Tibial nerve (tissue), 4 donors: ENCODE data around the gene UBE2U. TPM values are rescaled to one million over a fixed set of nuclear protein-coding genes. Genes with fewer than 3 reads are reported as not detected.

ENCODE experiments used
- DNase-seq, 2 donors: peaks; one replicate each; pipeline ENCODE4 v3.0.0-alpha.2; 2019; ENCODE audit warnings: low spot score in 2 of 2
- H3K27ac ChIP-seq, 4 donors: fragments of 200-600 bp; sonication (generic) in 3 of 4; one replicate each; pipeline ENCODE4 v1.5.1; 2017 to 2019; ENCODE audit warnings: mild to moderate bottlenecking in 1 of 4
- H3K27me3 ChIP-seq, 2 donors: fragments of 200-600 bp; sonication (generic) in 1 of 2; one replicate each; pipeline versions ENCODE4 v1.5.1 to v1.6.0; 2017 to 2019
- H3K36me3 ChIP-seq, 3 donors: fragments of 200-600 bp; sonication (generic); one replicate each; pipeline ENCODE4 v1.5.1; 2018 to 2019
- H3K4me1 ChIP-seq, 4 donors: fragments of 200-600 bp; sonication (generic) in 3 of 4; one replicate each; pipeline ENCODE4 v1.5.1; 2017 to 2019
- H3K4me3 ChIP-seq, 4 donors: fragments of 200-600 bp; sonication (generic) in 3 of 4; one replicate each; pipeline ENCODE4 v1.5.1; 2017 to 2019; ENCODE audit warnings: mild to moderate bottlenecking in 1 of 4, moderate library complexity in 1 of 4
- H3K9me3 ChIP-seq, 4 donors: fragments of 200-600 bp; sonication (generic) in 3 of 4; one replicate each; pipeline ENCODE4 v1.5.1; 2017 to 2019
- CTCF ChIP-seq, 5 experiments: fragments of 200-600 bp in 3 of 5; fragments of 450-650 bp in 2 of 5; sonication (generic) in 3 of 5; IDR thresholded peaks; one replicate each; pipeline ENCODE4 v1.5.1; 2016 to 2019; ENCODE audit warnings: antibody characterized with exemption in 5 of 5, mild to moderate bottlenecking in 3 of 5, moderate library complexity in 2 of 5
- EP300 ChIP-seq, 2 donors: sonication (generic); formaldehyde crosslinking; IDR thresholded peaks; one replicate each; pipeline ENCODE4 v1.6.1; 2017; ENCODE audit warnings: antibody characterized with exemption in 2 of 2, mild to moderate bottlenecking in 1 of 2
- POLR2A ChIP-seq, 2 donors: fragments of 450-650 bp; IDR thresholded peaks; one replicate each; pipeline ENCODE4 v1.6.1; 2017; ENCODE audit warnings: antibody characterized with exemption in 2 of 2, mild to moderate bottlenecking in 2 of 2, moderate library complexity in 2 of 2
- WGBS, 2 donors: methylation state at CpG; one replicate each; pipeline ENCODE4 v1.1.5; 2018; 5-methylcytosine and 5-hydroxymethylcytosine counted together
- total RNA-seq, 4 donors: library from RNA; depleted of rRNA; stranded (reverse); fragments of >200 nt; gene quantifications; one replicate each; pipeline ENCODE4 v1.1.0, GENCODE V29; 2016

The UBE2U gene
- total RNA-seq, 4 donors from 2014 or later = not detected

GRCh38 chr1:64163431-64163830 lies 40.0 kb upstream of the UBE2U start:
- Histone ChIP-seq H3K4me3 (no peak overlapping the region), H3K4me1 (peaks cover 0 to 30% (median 5%) of the 10 kb centered on the region in 4 donors), H3K36me3 (peaks cover 0 to 10% (median 0%) of the 10 kb centered on the region in 3 donors), H3K9me3 (no peaks in the 10 kb centered on the region), H3K27me3 (no peaks in the 10 kb centered on the region), H3K27ac (peak overlapping the region in 2 of 4 donors; percentile 76 to 78)
- TF ChIP-seq CTCF (IDR thresholded peaks at IDR 0.05) = no peak
- TF ChIP-seq EP300 (IDR thresholded peaks at IDR 0.05) = no peak
- no peak for TF ChIP-seq POLR2A (IDR thresholded peaks at IDR 0.05)
- 73 to 82% methylated on average over 4 of the region's 4 CpGs for WGBS, 2 donors
- DNase-seq = no peak

GRCh38 chr1:64163970-64164369 lies 39.5 kb upstream of the UBE2U start:
- TF ChIP-seq CTCF (IDR thresholded peaks at IDR 0.05) (peak; percentile 6 to 36 (median 33)), EP300 (IDR thresholded peaks at IDR 0.05) (peak in 1 of 2 donors; percentile 36), POLR2A (IDR thresholded peaks at IDR 0.05) (no peak)
- H3K4me1 ChIP-seq = peaks cover 0 to 30% (median 5%) of the 10 kb centered on the region in 4 donors
- H3K27me3 ChIP-seq = no peaks in the 10 kb centered on the region
- no peaks in the 10 kb centered on the region for H3K9me3 ChIP-seq
- no peak overlapping the region for H3K4me3 ChIP-seq
- peak in 1 of 2 donors; percentile 37 for DNase-seq
- peaks cover 0 to 8% (median 0%) of the 10 kb centered on the region in 3 donors for H3K36me3 ChIP-seq
- 46 to 47% methylated on average over 1 of the region's 1 CpG for WGBS, 2 donors
- H3K27ac ChIP-seq = peak overlapping the region in 2 of 4 donors; percentile 76 to 78

GRCh38 chr1:64166629-64167028 lies 36.8 kb upstream of the UBE2U start:
- no peaks in the 10 kb centered on the region for H3K9me3 ChIP-seq
- WGBS, 2 donors = 75 to 77% methylated on average over 3 of the region's 3 CpGs
- H3K27ac ChIP-seq = no peak overlapping the region
- H3K36me3 ChIP-seq = no peaks in the 10 kb centered on the region
- DNase-seq = no peak
- TF ChIP-seq EP300 (IDR thresholded peaks at IDR 0.05) = no peak
- TF ChIP-seq CTCF (IDR thresholded peaks at IDR 0.05) = no peak
- TF ChIP-seq POLR2A (IDR thresholded peaks at IDR 0.05) = no peak
- H3K4me1 ChIP-seq = peaks cover 0 to 20% (median 0%) of the 10 kb centered on the region in 4 donors
- H3K4me3 ChIP-seq = no peak overlapping the region
- H3K27me3 ChIP-seq = no peaks in the 10 kb centered on the region

- no peak overlapping the region for H3K4me3 ChIP-seq
- no peak for TF ChIP-seq EP300 (IDR thresholded peaks at IDR 0.05)
- no peak for TF ChIP-seq CTCF (IDR thresholded peaks at IDR 0.05)
- no peak for TF ChIP-seq POLR2A (IDR thresholded peaks at IDR 0.05)
- WGBS, 2 donors = 31 to 56% methylated on average over 2 of the region's 2 CpGs
- H3K4me1 ChIP-seq = peaks cover 0 to 14% (median 0%) of the 10 kb centered on the region in 4 donors
- H3K27ac ChIP-seq = no peak overlapping the region
- no peak for DNase-seq
- H3K27me3 ChIP-seq = no peaks in the 10 kb centered on the region
- no peaks in the 10 kb centered on the region for H3K9me3 ChIP-seq
- no peaks in the 10 kb centered on the region for H3K36me3 ChIP-seq
Observed at GRCh38 chr1:64167176-64167575, 36.2 kb upstream of the UBE2U start.

DNA sequence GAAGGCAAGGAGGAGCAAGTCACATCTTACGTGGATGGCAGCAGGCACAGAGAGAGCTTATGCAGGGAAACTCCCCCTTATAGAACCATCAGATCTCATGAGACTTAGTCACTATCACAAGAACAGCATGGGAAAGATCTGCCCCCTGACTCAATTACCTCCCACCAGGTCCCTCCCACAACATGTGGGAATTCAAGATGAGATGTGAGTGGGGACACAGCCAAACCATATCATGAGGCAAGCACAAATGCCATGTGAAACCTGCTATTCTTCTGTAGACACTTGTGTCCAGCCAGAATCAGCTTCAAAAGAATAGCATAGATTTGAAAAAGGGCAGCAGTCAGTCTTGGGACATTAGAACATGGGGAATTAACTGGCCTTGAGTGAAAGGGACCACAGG lies 32.2 kb upstream of the UBE2U start:
- WGBS, 2 donors = 88 to 100% methylated on average over 1 of the region's 1 CpG
- DNase-seq = no peak
- no peak for TF ChIP-seq CTCF (IDR thresholded peaks at IDR 0.05)
- no peak for TF ChIP-seq EP300 (IDR thresholded peaks at IDR 0.05)
- TF ChIP-seq POLR2A (IDR thresholded peaks at IDR 0.05) = no peak
- Histone ChIP-seq H3K36me3 (no peaks in the 10 kb centered on the region), H3K27ac (no peak overlapping the region), H3K4me1 (peaks cover 0 to 5% (median 0%) of the 10 kb centered on the region in 4 donors), H3K27me3 (no peaks in the 10 kb centered on the region), H3K4me3 (no peak overlapping the region), H3K9me3 (no peaks in the 10 kb centered on the region)
